Measurements from ENCODE around the gene IFT122.

- no peak for TF ChIP-seq POLR2AphosphoS5 (IDR thresholded peaks at IDR 0.05)
- TF ChIP-seq, protein P1, sequence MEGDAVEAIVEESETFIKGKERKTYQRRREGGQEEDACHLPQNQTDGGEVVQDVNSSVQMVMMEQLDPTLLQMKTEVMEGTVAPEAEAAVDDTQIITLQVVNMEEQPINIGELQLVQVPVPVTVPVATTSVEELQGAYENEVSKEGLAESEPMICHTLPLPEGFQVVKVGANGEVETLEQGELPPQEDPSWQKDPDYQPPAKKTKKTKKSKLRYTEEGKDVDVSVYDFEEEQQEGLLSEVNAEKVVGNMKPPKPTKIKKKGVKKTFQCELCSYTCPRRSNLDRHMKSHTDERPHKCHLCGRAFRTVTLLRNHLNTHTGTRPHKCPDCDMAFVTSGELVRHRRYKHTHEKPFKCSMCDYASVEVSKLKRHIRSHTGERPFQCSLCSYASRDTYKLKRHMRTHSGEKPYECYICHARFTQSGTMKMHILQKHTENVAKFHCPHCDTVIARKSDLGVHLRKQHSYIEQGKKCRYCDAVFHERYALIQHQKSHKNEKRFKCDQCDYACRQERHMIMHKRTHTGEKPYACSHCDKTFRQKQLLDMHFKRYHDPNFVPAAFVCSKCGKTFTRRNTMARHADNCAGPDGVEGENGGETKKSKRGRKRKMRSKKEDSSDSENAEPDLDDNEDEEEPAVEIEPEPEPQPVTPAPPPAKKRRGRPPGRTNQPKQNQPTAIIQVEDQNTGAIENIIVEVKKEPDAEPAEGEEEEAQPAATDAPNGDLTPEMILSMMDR (IDR thresholded peaks at IDR 0.05), result no peak
- TF ChIP-seq POLR2A (IDR thresholded peaks at IDR 0.05), result no peak
These were observed 77.5 kb downstream of the IFT122 start for GRCh38 chr3:129517516-129517915.
